ENCODE data around the gene KNG1.
A peak's percentile ranks its signal among the peaks of the same experiment; 100 is the strongest.
"Not testable (repeated sequence)": the region's sequence is repeated elsewhere in the genome, so short reads cannot be mapped to it uniquely, and the experiment has no call there.

Gene KNG1

GRCh38 chr3:186717039-186717457 lies at the start of gene KNG1:
KNG1 (plus strand) TSS chr3:186717359; CDS start chr3:186717543, 184 bp downstream.
- DNase-seq (ENCODE audit: low read depth in 2 of 2) = no peak

- DNase-seq (ENCODE audit: low read depth in 2 of 2) = no peak
Measured at GRCh38 chr3:186668426-186668825, 48.7 kb upstream of the KNG1 start.

- DNase-seq (ENCODE audit: low read depth in 2 of 2) = no peak
Measured at GRCh38 chr3:186669378-186670084, 47.6 kb upstream of the KNG1 start.

- no peak for DNase-seq (ENCODE audit: low read depth in 2 of 2)
Measured at GRCh38 chr3:186670155-186670554, 47.0 kb upstream of the KNG1 start.

GRCh38 chr3:186671051-186671450 lies 46.1 kb upstream of the KNG1 start:
- no peak for DNase-seq (ENCODE audit: low read depth in 2 of 2)

GRCh38 chr3:186678604-186679003 lies 38.6 kb upstream of the KNG1 start:
- no peak for DNase-seq (ENCODE audit: low read depth in 2 of 2)

- no peak for DNase-seq (ENCODE audit: low read depth in 2 of 2)
Measured at GRCh38 chr3:186679151-186679550, 38.0 kb upstream of the KNG1 start.

- no peak for DNase-seq (ENCODE audit: low read depth in 2 of 2)
Measured at GRCh38 chr3:186680869-186681268, 36.3 kb upstream of the KNG1 start.

GRCh38 chr3:186682812-186683211 lies 34.3 kb upstream of the KNG1 start:
- no peak for DNase-seq (ENCODE audit: low read depth in 2 of 2)

GRCh38 chr3:186683979-186684378 lies 33.2 kb upstream of the KNG1 start:
- no peak for DNase-seq (ENCODE audit: low read depth in 2 of 2)

- DNase-seq (ENCODE audit: low read depth in 2 of 2) = not testable (repeated sequence)
Measured at GRCh38 chr3:186686475-186686874, 30.7 kb upstream of the KNG1 start.

GRCh38 chr3:186687120-186687651 lies 30.0 kb upstream of the KNG1 start:
- no peak for DNase-seq (ENCODE audit: low read depth in 2 of 2)

- not testable (repeated sequence) for DNase-seq (ENCODE audit: low read depth in 2 of 2)
Measured at GRCh38 chr3:186690304-186690703, 26.9 kb upstream of the KNG1 start.

- no peak for DNase-seq (ENCODE audit: low read depth in 2 of 2)
Measured at GRCh38 chr3:186691676-186692075, 25.5 kb upstream of the KNG1 start.

- DNase-seq (ENCODE audit: low read depth in 2 of 2) = no peak
Measured at GRCh38 chr3:186693843-186694242, 23.3 kb upstream of the KNG1 start.

- DNase-seq (ENCODE audit: low read depth in 2 of 2) = no peak
Measured at GRCh38 chr3:186694288-186695032, 22.7 kb upstream of the KNG1 start.

- DNase-seq (ENCODE audit: low read depth in 2 of 2) = no peak
Measured at GRCh38 chr3:186696522-186696921, 20.6 kb upstream of the KNG1 start.

GRCh38 chr3:186697510-186697909 lies 19.6 kb upstream of the KNG1 start:
- no peak for DNase-seq (ENCODE audit: low read depth in 2 of 2)

- DNase-seq (ENCODE audit: low read depth in 2 of 2) = no peak
Measured at GRCh38 chr3:186700267-186700666, 16.9 kb upstream of the KNG1 start.

GRCh38 chr3:186702451-186702850 lies 14.7 kb upstream of the KNG1 start:
- DNase-seq (ENCODE audit: low read depth in 2 of 2) = not testable (repeated sequence)

GRCh38 chr3:186705882-186706780 lies 11.0 kb upstream of the KNG1 start:
- peak; percentile 10 to 15 for DNase-seq (ENCODE audit: low read depth in 2 of 2)
